Stimulated activated CD8-positive, alpha-beta memory T cell treated with anti-CD3 and anti-CD28 coated beads, Interleukin-4, amount 100 ng/mL, for 24 hours (primary cell): ENCODE results near the gene RAMP1.

Source experiments
- DNase-seq: peaks from one replicate; pipeline ENCODE4 v3.0.0-alpha.2; 2020; ENCODE audit warnings: low read depth

RAMP1 gene

GRCh38 chr2:237951878-237952277 is 92.5 kb downstream of the RAMP1 start:
- no peak for DNase-seq

- no peak for DNase-seq
Measured at GRCh38 chr2:237952851-237953250, 93.4 kb downstream of the RAMP1 start.

- DNase-seq: no peak
Measured at GRCh38 chr2:237955640-237956401, 96.4 kb downstream of the RAMP1 start.

GRCh38 chr2:237956402-237956736 is 96.9 kb downstream of the RAMP1 start:
- no peak for DNase-seq

- no peak for DNase-seq
Measured at GRCh38 chr2:237961637-237962036, 102.2 kb downstream of the RAMP1 start.
